AG10803 (cell line): ENCODE measurements around the gene BCL11B.

Experiments
- DNase-seq: peaks from one replicate; pipeline ENCODE4 v3.0.0; 2010; ENCODE audit warnings: low read depth
- H3K4me3 ChIP-seq: 2 replicates; pipeline ENCODE4 v1.5.1; 2011; ENCODE audit warnings: mild to moderate bottlenecking, low read length, control low read depth
- TF ChIP-seq, protein P1 (sequence below): conservative IDR thresholded peaks from 2 replicates; pipeline ENCODE4 v1.5.1; 2011; ENCODE audit warnings: mild to moderate bottlenecking, low read length, control low read depth, inconsistent platforms

The BCL11B gene

DNA sequence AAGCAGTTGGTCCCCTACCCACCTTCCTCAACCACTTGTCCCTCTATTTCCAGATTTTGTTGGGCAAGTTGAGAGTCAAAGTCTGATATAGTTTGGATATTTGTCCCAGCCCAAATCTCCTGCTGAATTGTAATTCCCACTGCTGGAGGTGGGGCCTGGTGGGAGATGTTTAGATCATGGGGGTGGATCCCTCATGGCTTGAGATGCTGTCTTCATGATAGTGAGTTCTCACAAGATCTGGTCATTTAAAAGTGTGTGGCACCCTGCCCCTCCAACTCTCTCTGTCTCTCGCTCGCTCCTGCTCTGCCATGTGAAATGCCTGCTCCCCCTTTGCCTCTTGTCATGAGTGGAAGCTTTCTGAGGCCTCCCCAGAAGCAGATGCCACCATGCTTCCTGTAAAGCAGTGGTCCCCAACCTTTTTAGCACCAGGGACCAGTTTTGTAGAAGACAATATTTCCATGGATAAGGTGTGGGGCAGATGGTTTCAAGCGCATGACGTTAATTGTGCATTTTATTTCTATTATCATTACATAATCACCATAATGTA is 37.3 kb upstream of the BCL11B start:
- no peak for DNase-seq
- TF ChIP-seq, protein P1, sequence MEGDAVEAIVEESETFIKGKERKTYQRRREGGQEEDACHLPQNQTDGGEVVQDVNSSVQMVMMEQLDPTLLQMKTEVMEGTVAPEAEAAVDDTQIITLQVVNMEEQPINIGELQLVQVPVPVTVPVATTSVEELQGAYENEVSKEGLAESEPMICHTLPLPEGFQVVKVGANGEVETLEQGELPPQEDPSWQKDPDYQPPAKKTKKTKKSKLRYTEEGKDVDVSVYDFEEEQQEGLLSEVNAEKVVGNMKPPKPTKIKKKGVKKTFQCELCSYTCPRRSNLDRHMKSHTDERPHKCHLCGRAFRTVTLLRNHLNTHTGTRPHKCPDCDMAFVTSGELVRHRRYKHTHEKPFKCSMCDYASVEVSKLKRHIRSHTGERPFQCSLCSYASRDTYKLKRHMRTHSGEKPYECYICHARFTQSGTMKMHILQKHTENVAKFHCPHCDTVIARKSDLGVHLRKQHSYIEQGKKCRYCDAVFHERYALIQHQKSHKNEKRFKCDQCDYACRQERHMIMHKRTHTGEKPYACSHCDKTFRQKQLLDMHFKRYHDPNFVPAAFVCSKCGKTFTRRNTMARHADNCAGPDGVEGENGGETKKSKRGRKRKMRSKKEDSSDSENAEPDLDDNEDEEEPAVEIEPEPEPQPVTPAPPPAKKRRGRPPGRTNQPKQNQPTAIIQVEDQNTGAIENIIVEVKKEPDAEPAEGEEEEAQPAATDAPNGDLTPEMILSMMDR = no peak
- H3K4me3 ChIP-seq = no peak overlapping the region

DNA sequence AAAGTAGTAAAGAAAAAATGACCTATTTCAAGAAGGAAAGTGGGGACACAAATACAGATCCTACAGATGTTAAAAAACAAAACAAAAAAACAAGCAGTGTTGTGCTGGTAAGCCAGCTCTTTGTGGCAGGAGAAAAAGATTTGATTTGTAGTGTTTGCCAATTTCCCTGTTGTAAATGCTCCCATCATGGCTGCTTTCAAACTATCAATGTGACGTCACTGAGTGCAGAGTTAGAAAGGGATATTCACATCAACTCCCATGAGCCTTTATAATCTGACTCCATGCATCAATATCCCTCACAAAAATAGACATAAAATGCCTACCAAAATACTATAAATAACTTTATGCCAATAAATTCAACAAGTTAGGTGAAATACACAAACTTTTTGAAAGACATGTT is 32.2 kb upstream of the BCL11B start:
- DNase-seq = no peak
- TF ChIP-seq, protein P1 = no peak
- H3K4me3 ChIP-seq = no peak overlapping the region

DNA sequence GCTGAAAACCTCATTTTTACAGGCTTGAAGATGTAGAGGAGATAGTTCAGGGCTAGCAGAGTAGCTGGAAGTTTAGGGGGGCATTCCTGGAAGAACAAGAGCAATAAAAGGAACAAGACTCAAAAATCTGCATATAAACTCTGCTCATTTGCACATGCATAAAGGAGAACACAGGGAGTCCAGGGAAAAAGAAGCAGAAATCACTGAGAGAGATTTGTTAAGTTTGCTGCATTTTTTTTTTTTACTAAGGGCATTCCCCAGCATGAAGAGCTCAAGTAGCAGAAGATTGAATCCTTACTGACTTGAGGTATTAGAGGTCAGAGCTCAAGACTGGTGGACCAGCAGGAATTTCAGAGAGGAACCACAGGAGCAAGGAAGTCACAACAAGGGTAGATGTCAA is 28.2 kb upstream of the BCL11B start:
- TF ChIP-seq, protein P1 = no peak
- no peak overlapping the region for H3K4me3 ChIP-seq
- no peak for DNase-seq

DNA sequence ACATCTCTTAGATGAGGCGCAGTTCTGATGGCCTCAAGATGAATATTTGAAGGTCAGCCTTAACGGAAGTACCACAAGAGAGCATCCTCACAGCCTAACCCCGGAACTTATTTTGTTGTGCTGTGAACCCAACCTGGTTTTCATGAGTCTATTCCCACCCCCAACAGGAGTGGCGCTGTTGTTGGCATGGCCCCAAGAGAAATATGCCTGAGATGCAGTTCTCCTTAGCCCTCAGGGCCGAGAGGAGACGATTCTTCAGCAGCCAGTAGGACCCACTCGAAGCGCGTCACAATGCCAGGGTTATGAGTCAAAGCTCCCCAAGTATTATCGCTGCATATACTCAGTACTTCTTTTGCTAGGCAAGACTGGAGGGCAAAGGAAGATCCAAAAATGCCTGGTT is 24.5 kb upstream of the BCL11B start:
- DNase-seq = no peak
- H3K4me3 ChIP-seq = no peak overlapping the region
- TF ChIP-seq, protein P1 = no peak

DNA sequence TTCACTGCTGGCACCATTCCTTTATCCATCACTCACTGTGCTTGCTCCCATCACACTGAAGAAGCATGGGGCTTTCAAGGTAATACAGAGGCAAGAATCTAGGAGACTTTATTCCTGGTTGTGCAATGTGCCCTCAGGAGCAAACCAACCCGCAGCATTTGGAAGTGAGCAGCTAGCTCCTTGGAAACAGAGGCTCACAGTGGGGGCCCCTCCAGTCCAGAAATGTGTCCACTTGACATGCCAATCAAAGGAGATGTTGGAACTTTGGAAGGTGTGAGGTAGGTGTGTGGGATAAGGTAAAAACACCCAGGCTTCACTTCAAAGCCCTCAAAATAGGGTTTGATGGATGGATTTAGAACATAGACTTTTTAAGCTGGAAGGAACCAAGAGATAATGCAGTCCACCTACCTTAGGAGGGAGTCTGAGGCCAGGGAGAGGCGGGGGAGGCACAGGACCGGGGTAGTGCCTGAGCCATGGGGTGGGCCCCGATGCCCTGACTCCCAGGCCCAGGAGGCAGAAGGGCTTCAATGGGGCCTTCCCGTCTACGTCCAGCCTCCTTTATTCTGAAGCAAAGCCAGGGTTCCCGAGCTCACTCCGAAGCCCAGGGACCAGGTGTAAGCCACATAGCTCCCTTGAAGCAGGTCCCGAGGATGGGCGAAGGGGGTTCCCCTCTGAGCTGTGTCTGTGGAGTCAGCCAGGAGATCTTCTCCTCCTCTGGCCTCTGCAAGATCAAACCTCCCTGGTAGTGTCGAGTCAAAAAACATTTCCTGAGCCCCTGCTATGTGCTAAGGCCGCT is 17.6 kb upstream of the BCL11B start:
- DNase-seq = no peak
- TF ChIP-seq, protein P1 = no peak
- no peak overlapping the region for H3K4me3 ChIP-seq

DNA sequence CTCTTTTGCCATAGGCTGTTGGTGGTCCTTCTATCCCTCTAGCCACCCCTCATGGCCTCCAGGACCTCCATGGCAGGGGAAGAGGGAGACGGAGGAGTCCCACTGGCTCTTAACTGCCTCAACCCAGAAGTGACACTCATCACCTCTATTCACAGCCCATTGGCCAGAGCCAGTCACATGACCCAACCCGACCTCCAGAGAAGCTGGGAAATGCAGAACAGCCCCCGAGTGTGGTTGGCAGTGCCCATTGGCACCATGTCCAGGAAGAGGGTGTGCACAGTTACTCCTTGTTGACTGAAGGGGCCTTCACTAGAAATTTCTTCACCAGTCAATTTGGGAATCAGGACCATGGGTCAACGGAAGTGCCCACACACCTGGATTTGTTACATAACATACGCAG is 17.0 kb upstream of the BCL11B start:
- DNase-seq = no peak
- TF ChIP-seq, protein P1 = no peak
- H3K4me3 ChIP-seq = no peak overlapping the region
